ENCODE data around the gene RETSAT.
"Not testable (repeated sequence)": the region's sequence is repeated elsewhere in the genome, so short reads cannot be mapped to it uniquely, and the experiment has no call there.

The RETSAT gene

DNA sequence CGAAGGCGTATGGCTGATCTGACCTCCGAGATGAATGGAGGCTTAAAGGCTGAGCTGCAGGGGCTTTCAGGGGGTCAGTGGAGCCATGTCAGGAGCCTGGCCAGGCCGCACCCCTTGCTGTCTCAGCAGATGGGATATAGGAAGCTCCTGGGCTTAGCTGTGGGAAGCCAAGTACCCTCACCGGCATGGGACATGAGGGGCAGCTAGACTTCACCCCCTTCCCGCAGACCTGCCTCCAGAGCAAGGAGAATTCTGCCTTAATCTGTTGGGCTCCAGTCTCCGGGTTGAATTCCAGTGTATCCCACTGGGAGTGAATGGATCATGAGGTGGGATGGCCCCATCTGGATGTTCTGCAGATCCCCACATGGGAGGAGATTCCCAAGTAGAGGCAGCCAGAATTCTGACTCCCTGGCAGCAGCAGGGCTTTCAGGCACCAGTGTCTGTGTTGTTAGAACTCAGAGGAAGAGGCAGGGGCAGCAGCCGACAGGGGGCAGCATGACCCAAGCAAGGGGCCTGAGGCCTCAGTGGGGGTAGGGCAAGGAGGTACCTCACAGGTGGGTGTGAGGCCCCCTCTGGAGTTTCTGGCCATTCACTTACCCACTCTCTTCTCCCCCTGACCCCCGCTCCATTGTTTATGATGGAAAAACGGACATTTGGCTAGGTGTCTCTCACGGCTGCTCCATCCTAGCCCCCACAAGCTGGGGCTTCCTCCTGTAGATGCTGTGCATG is 36.8 kb upstream of the RETSAT start:
- H3K27ac ChIP-seq = no peak overlapping the region

DNA sequence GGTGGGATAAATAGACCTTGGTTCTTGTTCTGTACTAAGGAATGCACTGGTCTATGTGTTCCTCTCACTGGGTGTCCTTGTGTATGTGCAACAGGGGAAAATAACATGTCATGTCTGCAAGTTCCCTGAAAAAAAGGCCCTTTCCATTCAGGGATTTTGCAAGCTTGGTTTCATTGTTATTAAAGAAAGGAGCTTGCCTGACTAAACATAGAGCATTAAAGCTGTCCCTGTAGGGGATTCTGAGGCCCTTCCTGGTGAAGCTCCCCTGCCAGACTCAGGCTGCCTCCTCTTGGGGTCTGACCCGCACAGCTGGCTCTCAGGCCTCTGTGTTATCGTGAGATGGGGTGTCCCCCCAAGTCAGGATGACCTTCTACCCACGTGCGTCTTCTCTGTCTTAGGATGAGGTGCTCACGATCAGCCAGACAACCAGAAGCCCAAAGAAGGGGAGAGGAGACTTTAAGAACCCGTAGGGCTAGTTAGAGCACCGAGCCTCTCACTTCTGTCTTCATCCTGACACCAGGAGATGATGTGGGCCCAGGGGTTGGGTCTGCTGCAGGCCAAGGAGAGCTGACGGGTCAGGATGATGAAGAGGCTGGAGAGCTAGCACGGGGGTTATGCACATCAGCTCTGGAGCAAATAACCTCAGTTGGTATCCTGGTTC is 34.7 kb upstream of the RETSAT start:
- no peak for TF ChIP-seq ZFX (IDR thresholded peaks at IDR 0.05)
- TF ChIP-seq, protein P1, sequence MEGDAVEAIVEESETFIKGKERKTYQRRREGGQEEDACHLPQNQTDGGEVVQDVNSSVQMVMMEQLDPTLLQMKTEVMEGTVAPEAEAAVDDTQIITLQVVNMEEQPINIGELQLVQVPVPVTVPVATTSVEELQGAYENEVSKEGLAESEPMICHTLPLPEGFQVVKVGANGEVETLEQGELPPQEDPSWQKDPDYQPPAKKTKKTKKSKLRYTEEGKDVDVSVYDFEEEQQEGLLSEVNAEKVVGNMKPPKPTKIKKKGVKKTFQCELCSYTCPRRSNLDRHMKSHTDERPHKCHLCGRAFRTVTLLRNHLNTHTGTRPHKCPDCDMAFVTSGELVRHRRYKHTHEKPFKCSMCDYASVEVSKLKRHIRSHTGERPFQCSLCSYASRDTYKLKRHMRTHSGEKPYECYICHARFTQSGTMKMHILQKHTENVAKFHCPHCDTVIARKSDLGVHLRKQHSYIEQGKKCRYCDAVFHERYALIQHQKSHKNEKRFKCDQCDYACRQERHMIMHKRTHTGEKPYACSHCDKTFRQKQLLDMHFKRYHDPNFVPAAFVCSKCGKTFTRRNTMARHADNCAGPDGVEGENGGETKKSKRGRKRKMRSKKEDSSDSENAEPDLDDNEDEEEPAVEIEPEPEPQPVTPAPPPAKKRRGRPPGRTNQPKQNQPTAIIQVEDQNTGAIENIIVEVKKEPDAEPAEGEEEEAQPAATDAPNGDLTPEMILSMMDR (conservative IDR thresholded peaks at IDR 0.05) = no peak

More for the DNA sequence above, 36.8 kb upstream of the RETSAT start:
- TF ChIP-seq ZFX (IDR thresholded peaks at IDR 0.05) = no peak
- TF ChIP-seq, protein P1 (conservative IDR thresholded peaks at IDR 0.05) = no peak; the same call in 1 of the 2 replicates

DNA sequence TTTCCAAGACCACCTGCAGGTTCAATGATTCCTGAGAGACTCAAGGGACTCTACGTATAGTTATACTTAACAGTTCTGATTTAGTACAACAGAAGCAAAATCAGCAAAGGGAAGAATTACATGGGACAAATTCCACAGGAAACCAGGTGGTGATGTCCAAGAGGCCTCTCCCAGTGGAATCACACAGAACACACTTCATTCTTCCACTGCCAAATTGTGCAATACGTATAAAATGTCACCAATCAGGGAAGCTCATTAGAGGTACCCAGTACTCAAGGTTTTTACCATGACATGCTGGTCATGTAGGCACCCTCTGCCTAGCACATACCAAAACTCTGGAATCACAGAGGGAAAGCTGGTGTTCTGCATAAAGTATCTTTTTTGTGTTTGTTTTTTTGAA is 33.4 kb upstream of the RETSAT start:
- no peak for TF ChIP-seq ZFX (IDR thresholded peaks at IDR 0.05)
- TF ChIP-seq, protein P1 (conservative IDR thresholded peaks at IDR 0.05) = no peak
- no peak overlapping the region for H3K27ac ChIP-seq

More for the DNA sequence above, 34.7 kb upstream of the RETSAT start:
- no peak overlapping the region for H3K27ac ChIP-seq

DNA sequence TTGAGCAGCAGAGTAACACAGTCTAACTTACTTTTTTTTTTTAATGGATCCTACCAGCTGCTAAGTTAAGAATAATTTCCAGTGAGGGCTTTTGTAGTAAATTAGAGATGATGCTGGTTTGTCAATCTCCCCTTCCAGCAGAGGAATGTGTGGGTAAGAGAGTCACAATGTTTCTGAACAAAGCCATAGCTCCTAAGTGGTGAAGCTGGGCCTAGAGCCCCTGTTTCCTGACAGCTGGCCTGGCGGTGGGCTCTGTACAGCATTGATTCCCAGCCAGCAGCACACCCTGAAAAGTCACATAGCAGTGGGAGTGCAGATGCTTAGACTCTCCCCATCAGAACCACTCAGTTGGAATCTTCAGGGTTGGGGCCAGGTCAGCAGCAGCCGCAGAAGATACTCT is 31.4 kb upstream of the RETSAT start:
- no peak for TF ChIP-seq ZFX (IDR thresholded peaks at IDR 0.05)
- TF ChIP-seq, protein P1 (conservative IDR thresholded peaks at IDR 0.05) = no peak
- no peak overlapping the region for H3K27ac ChIP-seq

DNA sequence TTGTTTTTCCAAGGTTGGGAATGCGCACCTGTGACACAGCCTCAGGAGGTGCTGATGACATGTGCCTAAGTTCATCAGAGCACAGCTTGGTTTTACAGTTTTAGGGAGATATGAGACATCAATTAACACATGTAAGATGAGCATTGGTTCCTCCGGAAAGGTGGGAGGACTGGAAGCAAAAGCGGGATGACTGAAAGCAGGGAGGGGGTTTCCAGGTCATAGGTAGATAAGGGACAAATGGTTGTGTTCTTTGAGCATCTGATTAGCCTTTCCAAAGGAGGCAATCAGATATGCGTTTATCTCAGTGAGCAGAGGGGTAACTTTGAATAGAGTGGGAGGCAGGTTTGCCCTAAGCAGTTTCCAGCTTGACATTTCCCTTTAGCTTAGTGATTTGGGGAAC is 29.5 kb upstream of the RETSAT start:
- TF ChIP-seq, protein P1 (conservative IDR thresholded peaks at IDR 0.05) = no peak
- no peak for TF ChIP-seq ZFX (IDR thresholded peaks at IDR 0.05)
- no peak overlapping the region for H3K27ac ChIP-seq

DNA sequence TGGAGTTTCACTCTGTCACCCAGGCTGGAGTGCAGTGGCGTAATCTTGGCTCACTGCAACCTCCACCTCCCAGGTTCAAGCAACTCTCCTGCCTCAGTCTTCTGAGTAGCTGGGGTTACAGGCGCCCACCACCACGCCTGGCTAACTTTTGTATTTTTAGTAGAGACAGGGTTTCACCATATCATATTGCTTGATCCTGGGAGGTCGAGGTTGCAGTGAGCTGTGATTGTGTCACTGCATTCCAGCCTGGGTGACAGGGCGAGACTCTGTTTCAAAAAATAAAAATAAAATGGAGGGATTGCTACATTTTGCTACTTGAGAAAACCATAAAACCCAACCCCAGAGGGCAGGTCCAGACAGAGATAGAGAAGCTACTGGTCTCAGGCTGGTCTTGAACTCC is 28.8 kb upstream of the RETSAT start:
- not testable (repeated sequence) for H3K27ac ChIP-seq

DNA sequence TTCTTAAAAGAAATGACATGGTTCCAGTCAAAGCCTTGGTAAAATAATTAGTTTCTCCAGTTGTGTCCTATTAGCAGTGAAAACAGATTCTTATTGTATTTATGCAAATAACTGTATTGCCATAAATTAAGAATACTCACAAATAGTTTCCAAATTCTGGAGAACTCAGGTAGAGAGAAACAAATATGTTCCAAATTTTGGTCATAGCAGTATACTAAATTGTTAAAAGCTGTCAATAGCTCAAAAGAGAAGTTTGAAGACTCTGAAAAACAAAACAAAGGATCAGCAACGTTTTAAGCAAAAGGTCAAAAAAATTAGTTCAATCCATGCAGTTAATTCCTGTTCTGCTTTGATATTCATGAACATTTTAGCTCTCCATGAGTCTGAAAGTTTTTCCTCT is 25.7 kb upstream of the RETSAT start:
- TF ChIP-seq, protein P1 (conservative IDR thresholded peaks at IDR 0.05) = no peak
- no peak for TF ChIP-seq ZFX (IDR thresholded peaks at IDR 0.05)
- H3K27ac ChIP-seq = no peak overlapping the region

All from C4-2B (cell line).